K562 (cell line): Measurements from ENCODE around the gene USP22.

Experiments
- CTCF ChIP-seq, 3 experiments: IDR thresholded peaks in 2 of 3; conservative IDR thresholded peaks in 1 of 3; 2 replicates each; pipeline ENCODE4 v1.5.1; 2011 to 2012; ENCODE audit warnings: low read length in 3 of 3, mild to moderate bottlenecking in 3 of 3, control low read depth in 2 of 3, improper control_type of control experiment in 1 of 3, inconsistent platforms in 1 of 3, low read depth in 1 of 3, mixed read lengths in 1 of 3, moderate library complexity in 1 of 3; ENCODE audit not compliant: insufficient read depth in 2 of 3
- E2F4 ChIP-seq: sonication (generic); formaldehyde crosslinking; IDR thresholded peaks from 2 replicates; pipeline ENCODE4 v1.8.0; 2022; ENCODE audit warnings: mild to moderate bottlenecking, low read depth, missing genetic modification reagents
- FOXM1 ChIP-seq, 2 experiments: fragments of 450-650 bp in 1 of 2; sonication (generic) in 1 of 2; formaldehyde crosslinking in 1 of 2; IDR thresholded peaks; 2 replicates each; pipeline versions ENCODE4 v1.6.1 to v1.9.0; 2017 to 2022; ENCODE audit warnings: low read depth in 2 of 2, mild to moderate bottlenecking in 2 of 2, missing genetic modification reagents in 1 of 2, moderate library complexity in 1 of 2
- FOXP1 ChIP-seq: sonication (generic); formaldehyde crosslinking; IDR thresholded peaks from 2 replicates; pipeline ENCODE4 v1.8.0; 2022; ENCODE audit warnings: mild to moderate bottlenecking, missing genetic modification reagents
- GABPA ChIP-seq: fragments of 200-800 bp; sonication (Bioruptor generic); conservative IDR thresholded peaks from 2 replicates; pipeline ENCODE4 v1.6.1; 2016; ENCODE audit warnings: low read depth, missing genetic modification characterization, missing compliant biosample characterization
- HDAC6 ChIP-seq: IDR thresholded peaks from 2 replicates; pipeline ENCODE4 v1.6.1; 2012; ENCODE audit warnings: low read depth, mild to moderate bottlenecking, control low read depth, inconsistent platforms, low read length, moderate library complexity
- KLF10 ChIP-seq: fragments of 250-450 bp; sonication (Bioruptor Pico); IDR thresholded peaks from 2 replicates; pipeline ENCODE4 v1.6.1; 2021; ENCODE audit warnings: matching md5 sums
- MTF1 ChIP-seq: fragments of 250-450 bp; sonication (Bioruptor Pico); IDR thresholded peaks from 2 replicates; pipeline ENCODE4 v1.9.0; 2021; ENCODE audit warnings: moderate library complexity, mild to moderate bottlenecking, inconsistent platforms, borderline replicate concordance
- PBX2 ChIP-seq, 2 experiments: IDR thresholded peaks in 1 of 2; conservative IDR thresholded peaks in 1 of 2; 2 replicates each; pipeline ENCODE4 v1.6.1; 2016; ENCODE audit warnings: low read depth in 2 of 2, mild to moderate bottlenecking in 1 of 2, missing compliant biosample characterization in 1 of 2, missing genetic modification characterization in 1 of 2, moderate library complexity in 1 of 2
- POLR2A ChIP-seq: fragments of 450-650 bp; conservative IDR thresholded peaks from 2 replicates; pipeline ENCODE4 v1.6.1; 2016
- SREBF2 ChIP-seq: sonication (generic); formaldehyde crosslinking; IDR thresholded peaks from 2 replicates; pipeline ENCODE4 v1.4.0; 2020; ENCODE audit warnings: mild to moderate bottlenecking, missing genetic modification reagents
- USF2 ChIP-seq: sonication (generic); formaldehyde crosslinking; IDR thresholded peaks from 2 replicates; pipeline ENCODE4 v1.5.0; 2020; ENCODE audit warnings: missing genetic modification reagents
- ZNF143 ChIP-seq: sonication (generic); formaldehyde crosslinking; IDR thresholded peaks from 2 replicates; pipeline ENCODE4 v1.9.0; 2022; ENCODE audit warnings: mild to moderate bottlenecking, missing genetic modification reagents

GRCh38 chr17:20989991-20990855, 52.6 kb downstream of the USP22 start:
- TF ChIP-seq CTCF (IDR thresholded peaks at IDR 0.05 in 2 of 3, conservative IDR thresholded peaks at IDR 0.05 in 1 of 3; ENCODE audit: insufficient read depth in 2 of 3, low read depth in 1 of 3, low read length in 3 of 3) (no peak), MTF1 (CRISPR knock-in tag) (no peak), FOXP1 (CRISPR knock-in tag) (no peak), GABPA (tag) (no peak), KLF10 (CRISPR knock-in tag) (no peak), FOXM1 (IDR thresholded peaks at IDR 0.05; ENCODE audit: low read depth) (no peak), FOXM1 (CRISPR knock-in tag; IDR thresholded peaks at IDR 0.05; ENCODE audit: low read depth) (no peak), SREBF2 (CRISPR knock-in tag) (no peak), USF2 (CRISPR knock-in tag) (no peak), E2F4 (CRISPR knock-in tag) (no peak), PBX2 (CRISPR knock-in tag; IDR thresholded peaks at IDR 0.05; ENCODE audit: low read depth) (no peak), PBX2 (tag; conservative IDR thresholded peaks at IDR 0.05; ENCODE audit: low read depth) (no peak), POLR2A (0 out of 2 replicates have a peak, but pooled peaks have one; percentile 7), HDAC6 (no peak), ZNF143 (CRISPR knock-in tag) (no peak)
